DMS114 treated with DMSO at 0.1 percent for 48 hours (cell line): Measurements from ENCODE around the gene TP63.
"Not testable (repeated sequence)": the region's sequence is repeated elsewhere in the genome, so short reads cannot be mapped to it uniquely, and the experiment has no call there.

ENCODE experiments used
- DNase-seq: peaks from one replicate; lab custom pipeline; 2025; ENCODE audit not compliant: unreplicated experiment; lab: John Stamatoyannopoulos, UW

Gene TP63

GRCh38 chr3:189625572-189625971 lies 5.6 kb upstream of the TP63 start:
- no peak for DNase-seq

- no peak for DNase-seq
Observed at GRCh38 chr3:189626286-189626685, 4.9 kb upstream of the TP63 start.

GRCh38 chr3:189629803-189630455 lies 1.3 kb upstream of the TP63 start:
- DNase-seq: no peak

- no peak for DNase-seq
Observed at GRCh38 chr3:189630767-189631372, 319 bp upstream of the TP63 start.

- no peak for DNase-seq
Observed at GRCh38 chr3:189631409-189631808, 220 bp downstream of the TP63 start.

GRCh38 chr3:189632242-189632641 lies 1.1 kb downstream of the TP63 start:
- no peak for DNase-seq

- no peak for DNase-seq
Observed at GRCh38 chr3:189635339-189635738, 4.2 kb downstream of the TP63 start.

GRCh38 chr3:189636048-189636447 lies 4.9 kb downstream of the TP63 start:
- no peak for DNase-seq

- DNase-seq: no peak
Observed at GRCh38 chr3:189637750-189638149, 6.6 kb downstream of the TP63 start.

GRCh38 chr3:189638276-189639031 lies 7.3 kb downstream of the TP63 start:
- DNase-seq: no peak

- DNase-seq: no peak
Observed at GRCh38 chr3:189641776-189642175, 10.6 kb downstream of the TP63 start.

- DNase-seq: no peak
Observed at GRCh38 chr3:189646853-189647542, 15.8 kb downstream of the TP63 start.

- DNase-seq: no peak
Observed at GRCh38 chr3:189652042-189652441, 20.9 kb downstream of the TP63 start.

GRCh38 chr3:189655617-189656016 lies 24.4 kb downstream of the TP63 start:
- DNase-seq: no peak

- no peak for DNase-seq
Observed at GRCh38 chr3:189659571-189659970, 28.4 kb downstream of the TP63 start.

GRCh38 chr3:189664311-189664710 lies 33.1 kb downstream of the TP63 start:
- DNase-seq: no peak

- not testable (repeated sequence) for DNase-seq
Observed at GRCh38 chr3:189672346-189672745, 41.2 kb downstream of the TP63 start.

GRCh38 chr3:189673535-189673934 lies 42.3 kb downstream of the TP63 start:
- DNase-seq: no peak

GRCh38 chr3:189674249-189674913 lies 43.2 kb downstream of the TP63 start:
- no peak for DNase-seq

- DNase-seq: no peak
Observed at GRCh38 chr3:189677667-189678066, 46.5 kb downstream of the TP63 start.

- DNase-seq: no peak
Observed at GRCh38 chr3:189680723-189681122, 49.5 kb downstream of the TP63 start.
